GM12865 (cell line): ENCODE data around the gene ASTN2.

Source experiments
- DNase-seq: peaks from one replicate; pipeline ENCODE4 v3.0.0; 2010; ENCODE audit warnings: low read depth
- H3K4me3 ChIP-seq: 2 replicates; pipeline ENCODE4 v1.5.1; 2011; ENCODE audit warnings: mild to moderate bottlenecking, low read depth, low read length, control low read depth
- CTCF ChIP-seq: IDR thresholded peaks from 2 replicates; pipeline ENCODE4 v1.5.1; 2011; ENCODE audit warnings: low read length, control low read depth, low read depth, inconsistent platforms; ENCODE audit not compliant: insufficient read depth; ENCODE audit errors: missing control alignments

ASTN2 gene

GRCh38 chr9:117411547-117411946 is 3.3 kb downstream of the ASTN2 start:
- peak; percentile 48 for DNase-seq
- peak; percentile 54 for TF ChIP-seq CTCF
- H3K4me3 ChIP-seq = no peak overlapping the region

- no peak for DNase-seq
- TF ChIP-seq CTCF = no peak
- H3K4me3 ChIP-seq = no peak overlapping the region
Observed at GRCh38 chr9:117409321-117409720, 5.5 kb downstream of the ASTN2 start.

- no peak for DNase-seq
- no peak overlapping the region for H3K4me3 ChIP-seq
- no peak for TF ChIP-seq CTCF
Observed at GRCh38 chr9:117407436-117408022, 7.3 kb downstream of the ASTN2 start.

GRCh38 chr9:117405950-117406705 is 8.7 kb downstream of the ASTN2 start:
- no peak for TF ChIP-seq CTCF
- no peak overlapping the region for H3K4me3 ChIP-seq
- DNase-seq = no peak

GRCh38 chr9:117403848-117404247 is 11.0 kb downstream of the ASTN2 start:
- TF ChIP-seq CTCF = no peak
- DNase-seq = no peak
- H3K4me3 ChIP-seq = no peak overlapping the region

- H3K4me3 ChIP-seq = no peak overlapping the region
- no peak for DNase-seq
- TF ChIP-seq CTCF = no peak
Observed at GRCh38 chr9:117403403-117403811, 11.4 kb downstream of the ASTN2 start.
